B cell (primary cell): ENCODE results near the gene STPG3. TPM values are rescaled to one million over a fixed set of nuclear protein-coding genes. Genes with fewer than 3 reads are reported as not detected.

Experiments
- ATAC-seq: fragments of 200-7000 bp; cut with Tn5 transposase; one replicate; pipeline ENCODE4 v1.10.0; 2021; ENCODE audit warnings: low read depth, mild to moderate bottlenecking, moderate number of reproducible peaks, moderate library complexity
- CTCF ChIA-PET: fragments of 350-600 bp; sonication (Branson Sonifier 250); formaldehyde crosslinking; loops from one replicate; lab custom pipeline; 2021; ENCODE audit warnings: antibody characterized with exemption, inconsistent platforms; lab: Charles Lee
- POLR2A ChIA-PET: fragments of 350-600 bp; sonication (Branson Sonifier 250); formaldehyde crosslinking; loops from one replicate; lab custom pipeline; 2021; ENCODE audit warnings: antibody characterized with exemption; lab: Charles Lee
- DNase-seq: peaks from one replicate; pipeline ENCODE4 v3.0.0; 2013
- H2AFZ ChIP-seq: 2 replicates; pipeline ENCODE4 v1.6.1; 2012; ENCODE audit warnings: mild to moderate bottlenecking, low read depth, low read length; ENCODE audit not compliant: insufficient read depth, poor library complexity, severe bottlenecking
- H3K27ac ChIP-seq, 2 donors: 1 replicate in 1 of 2; 2 replicates in 1 of 2; pipeline ENCODE4 v1.5.1; 2012 to 2013; ENCODE audit warnings: low read length in 2 of 2, mild to moderate bottlenecking in 2 of 2, moderate library complexity in 1 of 2
- H3K27me3 ChIP-seq, 4 experiments: fragments of 200-600 bp in 1 of 4; sonication (generic) in 1 of 4; replicated peaks in 1 of 4; 1 replicate in 2 of 4; 2 replicates in 2 of 4; pipeline versions ENCODE4 v1.6.1 to v1.7.0; 2013 to 2016; ENCODE audit warnings: low read length in 3 of 4, mild to moderate bottlenecking in 2 of 4, mixed read lengths in 1 of 4, moderate library complexity in 1 of 4; ENCODE audit not compliant: insufficient read depth in 4 of 4, control insufficient read depth in 3 of 4; ENCODE audit errors: control extremely low read depth in 1 of 4
- H3K36me3 ChIP-seq, 2 experiments: replicated peaks in 1 of 2; 1 replicate in 1 of 2; 2 replicates in 1 of 2; pipeline versions ENCODE4 v1.6.1 to v1.7.1; 2013; ENCODE audit warnings: low read length in 1 of 2; ENCODE audit not compliant: insufficient read depth in 2 of 2, control insufficient read depth in 1 of 2; ENCODE audit errors: control extremely low read depth in 1 of 2, extremely low read depth in 1 of 2
- H3K4me1 ChIP-seq, 2 donors: fragments of 200-600 bp in 1 of 2; sonication (generic) in 1 of 2; 1 replicate in 1 of 2; 2 replicates in 1 of 2; pipeline versions ENCODE4 v1.5.1 to v1.6.1; 2013 to 2017; ENCODE audit warnings: low read length in 2 of 2; ENCODE audit not compliant: control insufficient read depth in 2 of 2, insufficient read depth in 2 of 2
- H3K4me2 ChIP-seq: replicated peaks from 2 replicates; pipeline ENCODE3; 2012; ENCODE audit warnings: mild to moderate bottlenecking, low read depth, low read length; ENCODE audit not compliant: poor library complexity, severe bottlenecking
- H3K4me3 ChIP-seq, 5 experiments: fragments of 200-600 bp in 1 of 5; sonication (generic) in 1 of 5; 1 replicate in 3 of 5; 2 replicates in 2 of 5; pipeline versions ENCODE4 v1.5.1 to v1.7.0; 2011 to 2016; ENCODE audit warnings: low read length in 4 of 5, mild to moderate bottlenecking in 4 of 5, low read depth in 2 of 5, control low read depth in 1 of 5, moderate library complexity in 1 of 5; ENCODE audit not compliant: insufficient read depth in 1 of 5; ENCODE audit errors: control extremely low read depth in 1 of 5, extremely low read depth in 1 of 5
- H3K79me2 ChIP-seq: fragments of 200-600 bp; sonication (generic); one replicate; pipeline ENCODE4 v1.6.0; 2016; ENCODE audit warnings: low read length; ENCODE audit not compliant: control insufficient read depth, insufficient read depth
- H3K9ac ChIP-seq: fragments of 200-600 bp; sonication (generic); 2 replicates; pipeline ENCODE4 v1.6.1; 2017; ENCODE audit warnings: mild to moderate bottlenecking, low read length, moderate library complexity
- H3K9me3 ChIP-seq, 3 donors: one replicate each; pipeline versions ENCODE4 v1.6.1 to v1.7.1; 2013; ENCODE audit warnings: low read length in 2 of 3; ENCODE audit not compliant: control insufficient read depth in 2 of 3, insufficient read depth in 1 of 3; ENCODE audit errors: control extremely low read depth in 1 of 3
- H4K20me1 ChIP-seq: 2 replicates; pipeline ENCODE4 v1.6.0; 2012; ENCODE audit warnings: mild to moderate bottlenecking, low read length; ENCODE audit not compliant: insufficient read depth, control insufficient read depth, poor library complexity, severe bottlenecking
- H3K27ac Mint-ChIP-seq: one replicate; pipeline ENCODE4 v1.8.0; 2021; ENCODE audit warnings: mixed read lengths
- H3K27me3 Mint-ChIP-seq: one replicate; pipeline ENCODE4 v1.8.0; 2021; ENCODE audit warnings: mixed read lengths
- H3K4me1 Mint-ChIP-seq: one replicate; pipeline ENCODE4 v1.8.0; 2021; ENCODE audit warnings: mixed read lengths
- H3K4me3 Mint-ChIP-seq: one replicate; pipeline ENCODE4 v1.8.0; 2021; ENCODE audit warnings: mixed read lengths
- H3K9me3 Mint-ChIP-seq: one replicate; pipeline ENCODE4 v1.8.0; 2022; ENCODE audit warnings: mixed read lengths; ENCODE audit not compliant: insufficient read depth
- CTCF ChIP-seq: fragments of 200-600 bp; IDR thresholded peaks from one replicate; pipeline ENCODE4 v1.8.0; 2022; ENCODE audit warnings: antibody characterized with exemption, mild to moderate bottlenecking
- EZH2 ChIP-seq: IDR thresholded peaks from 2 replicates; pipeline ENCODE4 v1.6.1; 2012; ENCODE audit warnings: borderline replicate concordance, low read depth, mild to moderate bottlenecking, moderate library complexity, low read length; ENCODE audit not compliant: insufficient read depth, poor library complexity, severe bottlenecking
- WGBS: methylation state at CpG from one replicate; pipeline ENCODE4 v1.1.5; 2013; ENCODE audit warnings: missing lambda C conversion rate; ENCODE audit not compliant: insufficient coverage; 5-methylcytosine and 5-hydroxymethylcytosine counted together
- intact Hi-C: fragments of 100-400 bp; cut with micrococcal nuclease; formaldehyde crosslinking; loops from one replicate; pipeline ENCODE4 v1.10.0; 2022
- polyA plus RNA-seq: library from polyadenylated mRNA; depleted of rRNA; stranded (reverse); fragments of >200 nt; gene quantifications from 2 replicates; pipeline ENCODE4 v1.2.3, GENCODE V29; 2012
- total RNA-seq, 2 donors: library from RNA; stranded (reverse); fragments of 120-200 nt in 1 of 2; gene quantifications; 1 replicate in 1 of 2; 2 replicates in 1 of 2; pipeline versions ENCODE4 v1.2.3 to v1.2.4, GENCODE V29; 2013 to 2022

Gene STPG3
- total and polyA plus RNA-seq, 2 donors (not counting 1 experiment from before 2014, with no cell fraction given): not detected

DNA sequence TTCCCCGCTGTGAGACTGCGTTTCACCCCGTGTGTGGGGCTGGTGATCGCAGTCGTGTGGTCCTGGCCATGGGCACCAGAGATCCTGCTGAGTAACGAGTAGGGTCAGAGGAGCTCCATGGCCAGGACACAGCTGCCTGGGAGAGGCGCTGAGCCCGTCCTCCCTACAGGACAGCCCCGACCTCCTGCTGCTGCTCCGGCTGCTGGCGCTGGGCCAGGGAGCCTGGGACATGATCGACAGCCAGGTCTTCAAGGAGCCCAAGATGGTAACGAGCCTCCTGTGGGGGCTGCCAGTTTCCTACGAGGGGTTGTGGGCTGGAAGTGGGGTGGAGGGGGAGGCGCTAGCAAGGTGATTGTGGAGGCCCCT is 15.1 kb downstream of the STPG3 start:
- Mint-ChIP-seq H3K27me3 (no peaks in the 10 kb centered on the region), H3K4me3 (no peak overlapping the region), H3K4me1 (peaks cover 25% of the 10 kb centered on the region), H3K9me3 (no peaks in the 10 kb centered on the region), H3K27ac (no peak overlapping the region)
- intact Hi-C loops: no loop called here
- peaks cover 17% of the 10 kb centered on the region for H3K79me2 ChIP-seq
- no peak overlapping the region for H3K4me2 ChIP-seq
- H4K20me1 ChIP-seq: peaks cover 33% of the 10 kb centered on the region
- no peak overlapping the region for H2AFZ ChIP-seq
- peaks cover 11 to 44% of the 10 kb centered on the region in 2 donors for H3K4me1 ChIP-seq
- CTCF ChIA-PET: interaction anchor here (0.6 kb wide), 1 partner anchor 18 kb away, joined by 3 read pairs; no protein-coding TSS in a partner anchor
- POLR2A ChIA-PET: interaction anchor here (0.6 to 1.1 kb wide), 3 partner anchors 9 to 502 kb away, joined by 3 to 6 read pairs (median 6); partner anchors contain the start of gene MAN1B1
- TF ChIP-seq CTCF: no peak
- no peak for TF ChIP-seq EZH2
- ATAC-seq (no peak), DNase-seq (no peak)
- 96% methylated on average over 15 of the region's 15 CpGs for WGBS
- no peak overlapping the region for H3K4me3 ChIP-seq
- H3K9me3 ChIP-seq: no peaks in the 10 kb centered on the region
- no peak overlapping the region for H3K9ac ChIP-seq
- peaks cover 0 to 30% of the 10 kb centered on the region in 2 experiments for H3K36me3 ChIP-seq
- H3K27me3 ChIP-seq: no peaks in the 10 kb centered on the region
- H3K27ac ChIP-seq: no peak overlapping the region

- Histone ChIP-seq H2AFZ (no peak overlapping the region), H3K27ac (no peak overlapping the region), H3K79me2 (peaks cover 23% of the 10 kb centered on the region), H3K9me3 (no peaks in the 10 kb centered on the region), H3K4me3 (no peak overlapping the region), H3K36me3 (peaks cover 0 to 28% of the 10 kb centered on the region in 2 experiments), H3K27me3 (no peaks in the 10 kb centered on the region), H3K4me1 (peaks cover 11 to 48% of the 10 kb centered on the region in 2 donors), H3K9ac (no peak overlapping the region), H3K4me2 (no peak overlapping the region), H4K20me1 (peaks cover 33% of the 10 kb centered on the region)
- H3K27ac Mint-ChIP-seq: no peak overlapping the region
- no peak overlapping the region for H3K4me3 Mint-ChIP-seq
- 94% methylated on average over 26 of the region's 34 CpGs for whole genome bisulfite sequencing
- CTCF ChIA-PET: interaction anchor here (0.6 to 1.5 kb wide), 3 partner anchors 19 to 30 kb away, joined by 3 to 5 read pairs (median 4); no protein-coding TSS in a partner anchor
- peaks cover 29% of the 10 kb centered on the region for H3K4me1 Mint-ChIP-seq
- intact Hi-C loops: no loop called here
- no peaks in the 10 kb centered on the region for H3K9me3 Mint-ChIP-seq
- ATAC-seq: no peak
- TF ChIP-seq EZH2 (no peak), CTCF (no peak)
- POLR2A ChIA-PET: interaction anchor here (0.6 to 1.1 kb wide), 6 partner anchors 9 to 502 kb away, joined by 3 to 11 read pairs (median 6); partner anchors contain the start of gene MAN1B1
- DNase-seq: no peak
- no peaks in the 10 kb centered on the region for H3K27me3 Mint-ChIP-seq
Observed at GRCh38 chr9:137266585-137267453, 15.7 kb downstream of the STPG3 start.
